Keratinocyte (primary cell): ENCODE results near the gene GDF3. TPM values are rescaled to one million over a fixed set of nuclear protein-coding genes. Genes with fewer than 3 reads are reported as not detected.
"Not testable (repeated sequence)": the region's sequence is repeated elsewhere in the genome, so short reads cannot be mapped to it uniquely, and the experiment has no call there.

Experiments used
- DNase-seq: peaks from one replicate; pipeline ENCODE4 v3.0.0-alpha.2; 2011; ENCODE audit warnings: low read depth, missing footprints, low spot score
- FAIRE-seq: peaks from 2 replicates; lab custom pipeline; 2011; peaks lifted over from hg19 to GRCh38; lab: Jason Lieb, UNC
- H2AFZ ChIP-seq: 2 replicates; pipeline ENCODE4 v1.6.0; 2012; ENCODE audit warnings: low read length, control low read depth, inconsistent platforms; ENCODE audit not compliant: control insufficient read depth
- H3K27ac ChIP-seq: 2 replicates; pipeline ENCODE4 v1.5.1; 2011; ENCODE audit warnings: low read length; ENCODE audit not compliant: control insufficient read depth, insufficient read depth
- H3K27me3 ChIP-seq: 3 replicates; pipeline ENCODE4 v1.6.0; 2011; ENCODE audit warnings: low read length; ENCODE audit not compliant: control insufficient read depth, insufficient read depth; ENCODE audit errors: extremely low read depth
- H3K36me3 ChIP-seq, 2 experiments: 2 replicates in 1 of 2; 3 replicates in 1 of 2; pipeline ENCODE4 v1.5.1; 2011; ENCODE audit warnings: low read length in 2 of 2, mild to moderate bottlenecking in 1 of 2; ENCODE audit not compliant: control insufficient read depth in 2 of 2, insufficient read depth in 2 of 2; ENCODE audit errors: extremely low read depth in 1 of 2
- H3K4me1 ChIP-seq: 3 replicates; pipeline ENCODE4 v1.5.1; 2011; ENCODE audit warnings: low read length; ENCODE audit not compliant: control insufficient read depth, insufficient read depth; ENCODE audit errors: extremely low read depth
- H3K4me2 ChIP-seq: 3 replicates; pipeline ENCODE4 v1.6.0; 2011; ENCODE audit warnings: low read depth, low read length; ENCODE audit not compliant: control insufficient read depth, insufficient read depth; ENCODE audit errors: extremely low read depth
- H3K4me3 ChIP-seq, 3 experiments: fragments of 200-600 bp in 1 of 3; sonication (generic) in 1 of 3; 2 replicates in 2 of 3; 3 replicates in 1 of 3; pipeline ENCODE4 v1.5.1; 2011 to 2016; ENCODE audit warnings: low read length in 3 of 3, mild to moderate bottlenecking in 3 of 3, control low read depth in 2 of 3, inconsistent platforms in 1 of 3, low read depth in 1 of 3, mixed read lengths in 1 of 3, mixed run types in 1 of 3, moderate library complexity in 1 of 3; ENCODE audit not compliant: control insufficient read depth in 2 of 3, insufficient read depth in 2 of 3; ENCODE audit errors: extremely low read depth in 1 of 3
- H3K79me2 ChIP-seq: 2 replicates; pipeline ENCODE4 v1.6.0; 2012; ENCODE audit warnings: low read length; ENCODE audit not compliant: control insufficient read depth, insufficient read depth
- H3K9ac ChIP-seq: 3 replicates; pipeline ENCODE4 v1.6.0; 2011; ENCODE audit warnings: low read length; ENCODE audit not compliant: control insufficient read depth, insufficient read depth; ENCODE audit errors: extremely low read depth
- H3K9me1 ChIP-seq: 3 replicates; pipeline ENCODE4 v1.6.0; 2011; ENCODE audit warnings: low read length; ENCODE audit not compliant: control insufficient read depth, insufficient read depth; ENCODE audit errors: extremely low read depth
- H3K9me3 ChIP-seq: 2 replicates; pipeline ENCODE4 v1.5.1; 2012; ENCODE audit warnings: low read depth, low read length; ENCODE audit not compliant: control insufficient read depth
- H4K20me1 ChIP-seq: 3 replicates; pipeline ENCODE4 v1.6.0; 2011; ENCODE audit warnings: low read length; ENCODE audit not compliant: control insufficient read depth, insufficient read depth; ENCODE audit errors: extremely low read depth
- EZH2 ChIP-seq: IDR thresholded peaks from one replicate; pipeline ENCODE4 v1.6.1; 2012; ENCODE audit warnings: inconsistent platforms, mild to moderate bottlenecking, low read length, moderate library complexity
- dilution Hi-C: fragments of 300-500 bp; cut with MboI; formaldehyde crosslinking; loops from one replicate; pipeline ENCODE4 v1.7.0; 2020; ENCODE audit warnings: low sequenced_read_pairs; ENCODE audit not compliant: extremely low pct_ligation_motif_present
- polyA plus RNA-seq, 5 experiments: library from polyadenylated mRNA; depleted of rRNA in 3 of 5; stranded (reverse) in 3 of 5; stranded (forward) in 1 of 5; unstranded in 1 of 5; fragments of >200 nt; gene quantifications; 1 replicate in 1 of 5; 2 replicates in 3 of 5; 3 replicates in 1 of 5; pipeline versions ENCODE4 v1.2.1 to v1.2.3, GENCODE V29; 2011 to 2012; ENCODE audit warnings: missing spikeins in 2 of 5, low read depth in 1 of 5, low replicate concordance in 1 of 5
- TF ChIP-seq, protein P1 (sequence below), 3 experiments: IDR thresholded peaks in 1 of 3; conservative IDR thresholded peaks in 1 of 3; optimal IDR thresholded peaks in 1 of 3; 2 replicates in 2 of 3; 3 replicates in 1 of 3; pipeline versions ENCODE3 to v1.5.1; 2011; ENCODE audit warnings: low read length in 3 of 3, mild to moderate bottlenecking in 3 of 3, moderate library complexity in 2 of 3, control low read depth in 1 of 3, inconsistent platforms in 1 of 3; ENCODE audit not compliant: insufficient read depth in 2 of 3; ENCODE audit errors: extremely low read depth in 1 of 3

GDF3 gene
- polyA plus RNA-seq, 1 donor (not counting 4 experiments of a cell fraction or from before 2014, with no cell fraction given): not detected

DNA sequence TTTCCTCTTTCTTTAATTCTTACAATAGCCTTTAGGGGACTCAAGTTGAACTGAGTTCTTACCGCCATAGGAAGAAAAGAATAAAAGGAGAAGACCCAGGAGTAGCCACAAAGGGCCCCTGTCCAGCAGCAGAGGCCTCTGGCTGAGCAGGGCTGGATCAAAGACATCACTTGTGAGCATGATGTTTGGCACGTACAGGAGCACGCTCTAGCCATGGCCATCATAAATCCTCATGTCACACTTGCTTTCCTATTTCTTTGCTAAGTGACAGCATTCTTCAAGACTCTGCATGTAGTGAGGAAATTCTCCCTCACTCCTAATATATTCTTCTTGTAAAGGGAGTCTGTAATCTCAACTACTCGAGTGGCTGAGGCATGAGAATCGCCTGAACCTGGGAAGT is 35.9 kb upstream of the GDF3 start:
- Histone ChIP-seq H3K36me3 (no peaks in the 10 kb centered on the region), H3K9ac (no peak overlapping the region), H3K4me2 (no peak overlapping the region), H3K9me1 (no peaks in the 10 kb centered on the region), H3K27me3 (no peaks in the 10 kb centered on the region), H3K9me3 (no peaks in the 10 kb centered on the region), H3K27ac (no peak overlapping the region), H4K20me1 (no peaks in the 10 kb centered on the region), H3K4me3 (no peak overlapping the region), H3K4me1 (no peaks in the 10 kb centered on the region), H3K79me2 (no peaks in the 10 kb centered on the region), H2AFZ (no peak overlapping the region)
- FAIRE-seq (no peak), DNase-seq (no peak)
- dilution Hi-C loops: no loop called here
- no peak for TF ChIP-seq EZH2
- TF ChIP-seq, protein P1, sequence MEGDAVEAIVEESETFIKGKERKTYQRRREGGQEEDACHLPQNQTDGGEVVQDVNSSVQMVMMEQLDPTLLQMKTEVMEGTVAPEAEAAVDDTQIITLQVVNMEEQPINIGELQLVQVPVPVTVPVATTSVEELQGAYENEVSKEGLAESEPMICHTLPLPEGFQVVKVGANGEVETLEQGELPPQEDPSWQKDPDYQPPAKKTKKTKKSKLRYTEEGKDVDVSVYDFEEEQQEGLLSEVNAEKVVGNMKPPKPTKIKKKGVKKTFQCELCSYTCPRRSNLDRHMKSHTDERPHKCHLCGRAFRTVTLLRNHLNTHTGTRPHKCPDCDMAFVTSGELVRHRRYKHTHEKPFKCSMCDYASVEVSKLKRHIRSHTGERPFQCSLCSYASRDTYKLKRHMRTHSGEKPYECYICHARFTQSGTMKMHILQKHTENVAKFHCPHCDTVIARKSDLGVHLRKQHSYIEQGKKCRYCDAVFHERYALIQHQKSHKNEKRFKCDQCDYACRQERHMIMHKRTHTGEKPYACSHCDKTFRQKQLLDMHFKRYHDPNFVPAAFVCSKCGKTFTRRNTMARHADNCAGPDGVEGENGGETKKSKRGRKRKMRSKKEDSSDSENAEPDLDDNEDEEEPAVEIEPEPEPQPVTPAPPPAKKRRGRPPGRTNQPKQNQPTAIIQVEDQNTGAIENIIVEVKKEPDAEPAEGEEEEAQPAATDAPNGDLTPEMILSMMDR (optimal IDR thresholded peaks at IDR 0.05 in 1 of 3, IDR thresholded peaks at IDR 0.05 in 1 of 3, conservative IDR thresholded peaks at IDR 0.05 in 1 of 3; ENCODE audit: extremely low read depth in 1 of 3, insufficient read depth in 2 of 3, low read length in 3 of 3): no peak

DNA sequence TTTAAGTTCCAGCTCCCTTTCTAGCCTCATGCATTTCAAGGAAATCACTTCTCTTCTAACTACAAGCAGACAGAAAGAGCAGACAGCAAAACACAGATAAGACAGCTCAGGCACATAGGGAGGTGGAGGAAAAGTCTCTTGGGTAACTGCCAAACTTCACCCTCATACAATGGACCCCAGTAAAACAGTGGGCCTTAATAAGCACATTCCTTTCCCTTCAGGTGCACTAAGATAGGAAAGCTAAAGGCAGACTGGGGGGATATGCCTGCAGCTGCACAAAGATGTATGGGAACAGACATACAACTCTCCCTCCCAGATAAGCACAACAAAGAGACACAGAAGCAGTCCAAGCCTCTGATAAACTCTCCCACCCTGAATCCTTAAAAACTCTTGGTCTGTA is 35.4 kb upstream of the GDF3 start:
- H3K9ac ChIP-seq, H3K4me1 ChIP-seq, H4K20me1 ChIP-seq, FAIRE-seq, H3K4me3 ChIP-seq, H3K79me2 ChIP-seq, H3K4me2 ChIP-seq, H3K9me1 ChIP-seq, H3K9me3 ChIP-seq, dilution Hi-C loops, H3K27me3 ChIP-seq, H3K36me3 ChIP-seq, H3K27ac ChIP-seq, DNase-seq, H2AFZ ChIP-seq: not testable (repeated sequence)

DNA sequence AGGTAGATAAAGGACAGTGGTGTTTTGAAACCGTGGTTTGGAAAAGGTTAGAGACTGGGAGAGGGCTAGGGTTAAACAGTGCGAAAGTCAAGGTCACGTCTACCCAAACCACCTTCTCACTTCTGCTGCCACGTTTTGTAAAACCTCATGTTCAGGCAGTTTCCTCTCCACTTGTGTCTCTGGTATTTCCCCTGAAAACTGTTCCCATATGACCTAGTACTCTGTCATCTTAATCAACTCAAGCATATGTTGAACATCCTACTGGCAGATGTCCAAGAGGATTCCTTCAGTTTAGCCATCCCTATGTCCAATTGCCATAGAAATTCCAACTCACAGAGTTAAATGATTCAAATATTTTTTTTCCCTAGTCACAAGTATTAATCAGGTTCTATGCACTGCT is 34.2 kb upstream of the GDF3 start:
- H3K4me2 ChIP-seq: no peak overlapping the region
- dilution Hi-C loops: no loop called here

More for the DNA sequence above, 34.2 kb upstream of the GDF3 start:
- Histone ChIP-seq H3K9me1 (no peaks in the 10 kb centered on the region), H3K27me3 (no peaks in the 10 kb centered on the region), H4K20me1 (no peaks in the 10 kb centered on the region), H3K9me3 (no peaks in the 10 kb centered on the region), H3K27ac (no peak overlapping the region), H3K36me3 (no peaks in the 10 kb centered on the region), H3K4me3 (no peak overlapping the region), H3K79me2 (no peaks in the 10 kb centered on the region), H3K4me1 (no peaks in the 10 kb centered on the region), H2AFZ (no peak overlapping the region), H3K9ac (no peak overlapping the region)
- TF ChIP-seq EZH2: no peak
- TF ChIP-seq, protein P1 (optimal IDR thresholded peaks at IDR 0.05 in 1 of 3, IDR thresholded peaks at IDR 0.05 in 1 of 3, conservative IDR thresholded peaks at IDR 0.05 in 1 of 3; ENCODE audit: extremely low read depth in 1 of 3, insufficient read depth in 2 of 3, low read length in 3 of 3): no peak
- FAIRE-seq (no peak), DNase-seq (no peak)
